DMS153 treated with DMSO at 0.1 percent for 48 hours (cell line): ENCODE data around the gene NSD2.
"Not testable (repeated sequence)": the region's sequence is repeated elsewhere in the genome, so short reads cannot be mapped to it uniquely, and the experiment has no call there.

ENCODE experiments used
- DNase-seq: peaks from one replicate; lab custom pipeline; 2025; ENCODE audit not compliant: unreplicated experiment; lab: John Stamatoyannopoulos, UW

Gene NSD2

DNA sequence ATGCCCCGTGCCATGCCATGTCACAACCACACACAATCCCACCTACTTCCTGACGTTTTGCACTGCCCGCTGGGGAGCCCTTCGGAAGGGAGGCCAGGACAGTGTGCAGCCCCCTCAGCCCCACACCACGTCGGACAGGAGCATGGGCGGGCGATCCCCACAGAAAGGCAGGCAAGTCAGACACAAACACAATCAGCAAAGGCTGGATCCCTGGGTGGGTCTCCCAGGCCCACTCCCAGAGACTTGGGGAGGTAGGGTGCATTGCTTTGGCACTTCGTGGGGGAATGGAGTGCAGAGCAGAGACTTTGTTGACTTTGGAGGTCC is 29.3 kb upstream of the NSD2 start:
- no peak for DNase-seq

GRCh38 chr4:1842339-1842895 is 28.8 kb upstream of the NSD2 start:
- no peak for DNase-seq

- DNase-seq = no peak
These were observed 28.2 kb upstream of the NSD2 start for GRCh38 chr4:1842993-1843448.

DNA sequence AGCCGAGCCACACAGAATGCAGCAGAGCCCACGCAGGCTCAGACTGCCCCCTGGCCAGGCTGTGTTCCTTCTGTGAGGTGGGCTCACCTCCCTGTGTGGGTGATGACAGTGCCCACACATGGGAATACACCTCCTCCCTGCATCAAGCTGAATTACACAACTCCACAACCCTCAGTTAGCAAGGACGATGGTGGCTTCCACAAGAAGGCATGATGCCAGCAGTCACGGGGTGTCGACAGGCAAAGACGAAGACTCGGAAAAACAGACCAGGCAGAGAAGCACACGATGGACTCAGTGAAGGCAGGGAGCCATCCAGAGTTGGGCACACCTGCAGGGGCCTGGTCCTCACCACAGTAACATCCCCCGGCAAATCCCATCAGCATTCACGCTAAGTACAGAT is 27.3 kb upstream of the NSD2 start:
- no peak for DNase-seq

- not testable (repeated sequence) for DNase-seq
These were observed 26.6 kb upstream of the NSD2 start for GRCh38 chr4:1844618-1845017.

DNA sequence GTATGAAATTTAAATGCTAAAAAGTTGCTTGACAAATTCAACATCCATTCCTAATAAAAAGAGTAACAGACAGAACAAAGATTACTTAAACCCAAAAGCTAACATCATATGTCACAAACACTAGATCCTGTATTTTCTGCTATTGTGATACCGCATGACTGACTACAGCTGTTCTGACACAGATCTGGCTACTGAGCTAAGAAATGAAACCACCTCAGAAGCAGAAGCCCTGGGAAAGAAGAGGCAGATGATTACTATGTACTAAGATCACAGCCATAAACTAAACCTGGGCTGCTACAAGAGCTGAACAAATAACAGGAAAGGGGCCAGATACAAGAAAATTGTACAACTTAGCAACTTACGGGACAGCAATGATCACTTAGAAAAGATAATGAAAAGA is 24.6 kb upstream of the NSD2 start:
- DNase-seq = no peak

DNA sequence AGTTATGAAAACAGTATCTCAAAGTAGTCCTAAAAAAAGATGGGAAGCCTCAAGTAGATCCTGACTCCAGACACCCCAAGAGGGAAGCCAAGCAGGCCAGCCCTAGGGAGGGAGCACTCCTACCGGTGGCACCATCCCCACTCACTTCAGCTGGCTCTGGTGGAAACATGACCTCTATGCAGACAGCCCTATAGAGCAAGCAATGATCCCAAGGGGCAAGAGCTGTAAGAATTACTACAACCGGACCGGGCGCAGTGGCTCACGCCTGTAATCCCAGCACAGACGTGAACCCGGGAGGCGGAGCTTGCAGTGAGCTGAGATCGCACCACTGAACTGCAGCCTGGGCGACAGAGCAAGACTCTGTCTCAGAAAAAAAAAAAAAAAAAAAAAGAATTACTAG is 20.9 kb upstream of the NSD2 start:
- DNase-seq = no peak

DNA sequence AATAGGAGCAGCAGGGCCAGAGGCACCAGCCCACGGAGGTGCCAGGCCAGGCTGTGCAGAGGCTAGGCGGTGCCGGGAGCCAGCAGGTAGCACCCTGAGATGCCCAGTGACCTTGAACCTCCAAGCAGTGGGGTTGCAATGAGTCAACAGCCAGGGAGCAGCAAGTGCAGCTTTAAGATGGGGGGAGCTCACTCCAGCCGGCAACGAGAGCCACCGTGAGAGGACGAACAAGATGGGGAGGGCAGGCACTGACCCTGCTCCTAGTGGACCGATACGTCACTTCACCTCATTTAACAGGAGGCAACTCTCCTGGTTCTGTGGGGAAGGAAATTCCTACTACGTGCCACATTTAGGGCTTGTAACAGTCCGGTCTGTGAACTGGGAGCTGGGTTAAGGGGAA is 20.0 kb upstream of the NSD2 start:
- no peak for DNase-seq

GRCh38 chr4:1851575-1852410 is 19.4 kb upstream of the NSD2 start:
- DNase-seq = no peak

DNA sequence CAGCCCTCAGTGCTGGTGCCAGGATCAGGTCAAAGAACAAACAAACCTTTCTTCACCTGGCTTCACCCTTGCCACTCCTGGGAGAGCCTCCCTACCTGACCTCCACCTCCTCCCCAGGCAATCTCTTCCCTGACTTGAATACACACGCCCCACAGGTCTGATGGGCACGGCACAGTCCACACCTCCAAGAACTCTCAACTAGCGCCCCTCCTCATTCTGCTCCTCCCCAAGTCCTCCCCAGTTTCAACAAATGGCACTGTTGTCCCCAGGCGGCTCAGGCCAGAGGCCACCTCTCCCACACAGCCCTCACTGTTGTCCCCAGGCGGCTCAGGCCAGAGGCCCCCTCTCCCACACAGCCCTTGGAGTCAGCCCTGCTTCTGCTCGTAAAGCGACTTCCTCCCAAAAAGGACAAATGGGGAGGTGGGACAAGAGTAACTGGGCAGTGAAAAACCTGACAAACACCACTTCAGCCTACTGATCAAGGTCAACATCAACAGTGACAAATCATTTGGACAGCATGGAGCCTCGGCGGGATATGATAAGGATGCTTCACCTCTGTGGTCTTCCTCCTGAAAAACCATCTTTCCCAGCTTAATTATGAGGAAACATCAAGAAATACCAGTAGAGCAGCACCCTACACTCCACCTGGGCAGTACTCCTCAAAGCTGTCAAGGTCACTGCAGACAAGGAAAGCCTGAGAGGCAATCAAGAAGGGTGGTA is 18.1 kb upstream of the NSD2 start:
- DNase-seq = no peak

DNA sequence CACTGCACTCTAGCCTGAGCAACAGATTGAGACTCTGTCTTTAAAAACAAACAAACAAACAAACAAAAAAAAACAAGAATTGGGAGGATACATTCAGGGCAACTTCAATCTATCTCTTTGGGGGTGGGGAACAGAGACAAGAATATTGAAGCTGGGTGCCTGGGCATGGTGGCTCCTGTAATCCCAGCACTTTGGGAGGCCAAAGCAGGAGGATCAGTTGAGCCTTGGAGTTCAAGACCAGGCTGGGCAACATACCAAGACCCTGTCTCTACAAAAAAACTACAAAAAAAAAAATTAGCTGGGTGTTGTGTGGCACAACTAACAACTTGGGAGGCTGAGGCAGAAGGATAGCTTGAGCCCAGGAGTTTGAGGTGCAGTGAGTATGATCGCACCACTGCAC is 16.4 kb upstream of the NSD2 start:
- DNase-seq = no peak

- DNase-seq = no peak
These were observed 15.7 kb upstream of the NSD2 start for GRCh38 chr4:1855333-1856070.

DNA sequence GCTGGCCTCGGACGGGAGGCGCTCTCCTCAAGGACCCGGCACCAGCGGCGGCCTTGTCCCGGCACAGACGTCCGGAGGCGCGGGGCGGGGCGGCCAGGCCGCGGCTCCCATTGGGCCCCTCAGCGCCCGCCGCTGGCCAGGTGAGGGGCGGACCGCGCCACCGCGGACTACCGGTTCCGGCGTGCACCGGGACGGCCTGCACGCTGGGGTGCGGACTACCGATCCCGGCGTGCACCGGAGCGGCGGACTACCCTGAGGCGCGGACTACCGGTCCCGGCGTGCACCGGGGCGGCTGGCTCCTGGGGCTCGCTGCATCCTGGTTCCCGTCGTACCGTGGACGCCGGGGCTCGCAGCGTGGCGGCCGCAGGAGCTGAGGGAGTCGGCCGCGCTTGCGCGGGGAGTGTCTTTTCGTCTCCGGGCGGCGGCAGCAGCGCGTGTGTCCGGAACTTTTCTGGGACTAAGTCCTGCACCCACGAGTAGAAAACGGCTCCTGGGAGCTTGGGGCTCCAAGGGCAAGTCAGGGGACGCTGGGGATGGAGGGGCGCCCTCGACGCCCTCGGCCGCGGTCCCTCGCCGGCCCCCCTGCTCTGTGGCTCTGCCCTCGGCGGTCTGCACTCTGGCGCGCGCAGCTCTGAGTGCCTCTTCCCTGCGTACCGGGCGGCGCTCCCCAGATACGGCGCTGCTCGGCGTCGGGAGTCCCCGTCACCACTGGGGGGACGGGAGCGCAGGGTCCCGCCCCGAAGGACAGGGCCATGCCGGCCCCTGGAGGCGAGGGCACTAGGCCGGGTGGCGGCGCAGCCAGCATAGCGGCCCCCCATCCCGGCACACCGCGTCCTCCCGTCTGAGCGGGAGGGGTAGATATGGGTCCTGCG is 14.9 kb upstream of the NSD2 start, which contains the start of gene LETM1:
Gene LETM1 (minus strand): TSS at position 86 of the 872 bp plus-strand sequence. CDS start 206 bp downstream, outside the sequence.
- peak; percentile 61 for DNase-seq

DNA sequence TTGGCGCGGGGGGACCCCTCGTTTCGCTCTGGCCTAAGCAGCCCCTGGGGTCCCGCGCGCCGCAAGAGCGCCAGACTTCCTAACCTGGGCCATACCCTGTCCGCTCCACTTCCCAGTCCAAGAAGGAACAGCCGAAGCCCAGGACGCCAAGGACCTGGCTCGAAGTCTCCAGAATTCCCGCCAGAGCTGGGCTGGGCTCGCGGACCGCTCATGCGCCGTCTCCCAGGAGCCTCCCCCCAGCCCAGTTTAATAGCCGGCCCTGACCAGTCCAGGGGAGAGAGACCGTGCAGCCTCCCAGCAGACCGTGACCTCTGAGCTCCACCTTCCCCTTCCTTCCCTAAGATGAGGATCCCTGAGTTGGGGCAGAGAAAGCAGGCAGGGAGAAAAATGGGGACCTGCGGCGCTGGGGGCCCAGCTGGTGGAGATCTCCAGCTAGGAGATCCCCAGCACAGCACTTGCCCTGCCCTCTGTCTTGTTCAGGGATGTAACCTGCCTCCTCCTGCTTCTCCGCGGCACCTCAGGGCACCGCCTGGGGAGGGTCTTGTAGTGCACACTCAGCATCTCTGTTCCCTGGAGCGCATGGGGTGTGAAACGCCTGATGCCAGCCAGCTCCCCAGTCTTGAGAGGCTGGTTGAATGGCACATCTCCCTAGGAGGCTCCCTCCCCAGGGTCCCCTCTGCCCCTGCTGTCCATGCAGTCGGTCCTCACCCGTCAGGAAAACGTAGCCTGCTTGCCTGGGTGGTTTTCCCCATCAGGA is 14.1 kb upstream of the NSD2 start:
- DNase-seq = no peak

- no peak for DNase-seq
These were observed 13.3 kb upstream of the NSD2 start for GRCh38 chr4:1857931-1858330.

DNA sequence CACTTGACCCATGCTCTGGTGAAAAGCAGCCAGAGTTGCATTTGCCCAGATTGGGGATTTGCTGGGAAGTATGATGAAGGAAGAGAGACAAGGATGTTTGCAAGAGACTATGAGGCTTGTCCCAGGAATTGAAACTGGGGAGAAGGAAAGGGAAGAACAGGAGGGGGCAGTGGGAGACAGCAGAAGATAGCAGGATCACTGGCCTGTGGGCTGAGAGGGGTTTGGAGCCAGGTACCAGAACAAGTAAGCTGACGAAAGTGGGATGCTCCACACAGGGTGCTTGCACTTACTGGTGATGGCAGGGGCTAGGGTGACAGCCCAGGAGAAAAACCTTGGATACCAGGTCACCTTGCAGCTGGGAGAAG is 11.8 kb upstream of the NSD2 start:
- no peak for DNase-seq

- DNase-seq = no peak
These were observed 8.9 kb upstream of the NSD2 start for GRCh38 chr4:1862055-1862911.

- DNase-seq = no peak
These were observed 8.3 kb upstream of the NSD2 start for GRCh38 chr4:1862961-1863296.
